Activated T-cell treated with anti-CD3 and anti-CD28 coated beads for 24 hours (primary cell): ENCODE results near the gene NEMP1.
"Not testable (repeated sequence)": the region's sequence is repeated elsewhere in the genome, so short reads cannot be mapped to it uniquely, and the experiment has no call there.

Experiments
- DNase-seq: peaks from one replicate; pipeline ENCODE4 v3.0.0-alpha.2; 2020; ENCODE audit warnings: low read depth

NEMP1 gene

GRCh38 chr12:57057067-57057751 lies 21.4 kb downstream of the NEMP1 start:
- DNase-seq: no peak

GRCh38 chr12:57055824-57056223 lies 22.8 kb downstream of the NEMP1 start:
- no peak for DNase-seq

- not testable (repeated sequence) for DNase-seq
Measured at GRCh38 chr12:57053901-57054300, 24.7 kb downstream of the NEMP1 start.

GRCh38 chr12:57053146-57053545 lies 25.4 kb downstream of the NEMP1 start:
- DNase-seq: not testable (repeated sequence)

- DNase-seq: no peak
Measured at GRCh38 chr12:57051011-57051410, 27.6 kb downstream of the NEMP1 start.

- DNase-seq: no peak
Measured at GRCh38 chr12:57049890-57050289, 28.7 kb downstream of the NEMP1 start, which contains the start of gene MYO1A. Gene MYO1A, minus strand, starts transcription at chr12:57050129. Its CDS starts 1,806 bp downstream, at chr12:57048323.

GRCh38 chr12:57049119-57049446 lies 29.5 kb downstream of the NEMP1 start:
- DNase-seq: no peak

- no peak for DNase-seq
Measured at GRCh38 chr12:57048423-57049118, 30.0 kb downstream of the NEMP1 start.

- DNase-seq: no peak
Measured at GRCh38 chr12:57047981-57048380, 30.6 kb downstream of the NEMP1 start.

- peak; percentile 40 for DNase-seq
Measured at GRCh38 chr12:57046947-57047890, 31.4 kb downstream of the NEMP1 start.

GRCh38 chr12:57046086-57046791 lies 32.4 kb downstream of the NEMP1 start:
- DNase-seq: no peak

GRCh38 chr12:57044889-57045288 lies 33.7 kb downstream of the NEMP1 start:
- no peak for DNase-seq

GRCh38 chr12:57044468-57044867 lies 34.1 kb downstream of the NEMP1 start:
- DNase-seq: no peak

GRCh38 chr12:57042695-57043094 lies 35.9 kb downstream of the NEMP1 start:
- DNase-seq: no peak

GRCh38 chr12:57040750-57041149 lies 37.8 kb downstream of the NEMP1 start:
- DNase-seq: no peak

- DNase-seq: no peak
Measured at GRCh38 chr12:57040211-57040610, 38.4 kb downstream of the NEMP1 start.

GRCh38 chr12:57039016-57039798 lies 39.4 kb downstream of the NEMP1 start:
- DNase-seq: no peak

GRCh38 chr12:57037264-57037663 lies 41.3 kb downstream of the NEMP1 start:
- DNase-seq: no peak

- no peak for DNase-seq
Measured at GRCh38 chr12:57033431-57033830, 45.2 kb downstream of the NEMP1 start.

GRCh38 chr12:57031789-57032188 lies 46.8 kb downstream of the NEMP1 start:
- DNase-seq: no peak

GRCh38 chr12:57031138-57031725 lies 47.4 kb downstream of the NEMP1 start:
- DNase-seq: no peak
